ENCODE results near the gene CC2D1A.

DNA sequence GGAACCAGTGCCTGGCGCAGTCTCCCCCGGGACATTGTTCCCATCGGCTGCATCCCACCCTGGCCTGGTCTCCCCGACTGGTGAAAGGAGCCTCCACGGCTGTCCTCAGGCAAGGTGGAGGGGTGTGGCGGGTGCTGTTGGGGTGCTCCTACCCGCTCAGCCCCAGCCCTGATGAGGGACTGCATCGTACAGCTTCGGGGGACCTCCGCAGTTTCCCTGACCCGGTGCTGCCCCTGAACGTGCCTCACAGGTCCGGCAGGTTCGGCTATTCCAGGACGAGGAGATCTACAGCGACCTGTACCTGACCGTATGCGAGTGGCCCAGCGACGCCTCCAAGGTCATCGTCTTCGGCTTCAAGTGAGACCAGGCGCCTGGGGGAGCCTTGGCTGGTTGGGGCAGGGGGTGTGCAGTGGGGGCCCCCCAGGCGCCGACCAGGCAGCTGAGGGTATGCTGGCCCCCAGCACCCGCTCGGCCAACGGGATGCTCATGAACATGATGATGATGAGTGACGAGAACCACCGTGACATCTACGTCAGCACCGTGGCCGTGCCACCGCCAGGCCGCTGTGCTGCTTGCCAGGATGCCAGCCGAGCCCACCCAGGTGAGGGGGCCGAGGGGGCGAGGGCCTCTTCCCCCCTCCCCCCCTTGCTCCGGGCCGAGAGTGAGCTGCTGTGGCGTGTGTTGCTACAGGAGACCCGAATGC lies 49.8 kb downstream of the CC2D1A start:
- no peak for TF ChIP-seq CTCF (conservative IDR thresholded peaks at IDR 0.05; ENCODE audit: low read depth, low read length)
- no peak for TF ChIP-seq EZH2phosphoT487 (IDR thresholded peaks at IDR 0.05; ENCODE audit: borderline replicate concordance, low read length)
